ENCODE data around the gene SNX25.
"Not testable (repeated sequence)": the region's sequence is repeated elsewhere in the genome, so short reads cannot be mapped to it uniquely, and the experiment has no call there.

The SNX25 gene

GRCh38 chr4:185256446-185256845 lies 47.0 kb downstream of the SNX25 start:
- Mint-ChIP-seq H3K27me3 (ENCODE audit: low read depth) (no peaks in the 10 kb centered on the region), H3K27ac (no peak overlapping the region), H3K9me3 (no peaks in the 10 kb centered on the region), H3K4me1 (peaks cover 19% of the 10 kb centered on the region), H3K36me3 (ENCODE audit: low read depth) (no peaks in the 10 kb centered on the region), H3K4me3 (no peak overlapping the region)
- TF ChIP-seq CTCF (IDR thresholded peaks at IDR 0.05; ENCODE audit: unreplicated experiment in 3 of 3): no peak

GRCh38 chr4:185257086-185257485 lies 47.7 kb downstream of the SNX25 start:
- H3K4me1 Mint-ChIP-seq: peaks cover 16% of the 10 kb centered on the region
- no peak for TF ChIP-seq CTCF (IDR thresholded peaks at IDR 0.05; ENCODE audit: unreplicated experiment in 3 of 3)

DNA sequence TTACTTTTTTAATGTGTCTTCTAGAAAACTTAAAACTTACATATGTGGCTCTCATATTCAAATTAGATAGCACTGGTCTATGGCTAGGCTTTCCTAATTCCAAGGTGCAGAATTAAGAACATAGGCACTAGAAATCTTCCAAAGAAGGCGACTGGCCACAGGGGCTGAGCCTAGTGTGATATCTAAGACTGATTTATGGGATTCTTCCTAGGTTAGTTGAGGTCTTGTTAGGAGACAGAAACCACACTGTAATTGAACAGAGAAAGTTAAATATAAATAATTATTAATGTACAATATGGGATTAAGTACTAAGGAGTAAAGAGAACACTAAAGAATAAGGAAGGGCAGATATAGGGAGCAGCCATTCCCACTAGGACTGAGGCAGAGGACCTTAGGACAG lies 48.3 kb downstream of the SNX25 start:
- no peak for TF ChIP-seq CTCF (IDR thresholded peaks at IDR 0.05; ENCODE audit: unreplicated experiment in 3 of 3)
- H3K27ac Mint-ChIP-seq: no peak overlapping the region
- H3K4me1 Mint-ChIP-seq: peaks cover 13% of the 10 kb centered on the region
- H3K36me3 Mint-ChIP-seq (ENCODE audit: low read depth): no peaks in the 10 kb centered on the region
- H3K4me3 Mint-ChIP-seq: no peak overlapping the region
- H3K9me3 Mint-ChIP-seq: no peaks in the 10 kb centered on the region
- no peaks in the 10 kb centered on the region for H3K27me3 Mint-ChIP-seq (ENCODE audit: low read depth)

More at GRCh38 chr4:185257086-185257485, 47.7 kb downstream of the SNX25 start:
- Mint-ChIP-seq H3K4me3 (no peak overlapping the region), H3K9me3 (no peaks in the 10 kb centered on the region), H3K27me3 (ENCODE audit: low read depth) (no peaks in the 10 kb centered on the region), H3K36me3 (ENCODE audit: low read depth) (no peaks in the 10 kb centered on the region), H3K27ac (no peak overlapping the region)

DNA sequence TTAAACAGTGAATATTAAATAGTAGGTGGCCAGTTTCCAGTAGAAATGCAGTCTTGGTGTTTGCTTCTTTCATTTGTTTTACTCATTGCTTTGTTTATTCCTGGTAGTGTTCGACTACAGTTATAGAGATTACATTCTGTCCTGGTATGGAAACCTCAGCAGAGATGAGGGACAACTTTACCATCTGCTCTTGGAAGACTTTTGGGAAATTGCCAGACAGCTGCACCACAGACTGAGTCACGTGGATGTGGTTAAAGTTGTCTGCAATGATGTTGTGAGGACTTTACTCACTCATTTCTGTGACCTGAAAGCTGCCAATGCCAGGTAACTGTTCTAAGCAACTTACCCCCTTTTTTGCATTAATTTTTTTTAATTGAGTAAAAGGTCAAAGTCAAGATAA lies 49.3 kb downstream of the SNX25 start:
- not testable (repeated sequence) for H3K9me3 Mint-ChIP-seq; H3K4me3 Mint-ChIP-seq; H3K36me3 Mint-ChIP-seq (ENCODE audit: low read depth); H3K27me3 Mint-ChIP-seq (ENCODE audit: low read depth)
- H3K4me1 Mint-ChIP-seq: peaks cover 10% of the 10 kb centered on the region
- peak overlapping the region in 2 of 3 experiments; percentile 33 to 35 for H3K27ac Mint-ChIP-seq

DNA sequence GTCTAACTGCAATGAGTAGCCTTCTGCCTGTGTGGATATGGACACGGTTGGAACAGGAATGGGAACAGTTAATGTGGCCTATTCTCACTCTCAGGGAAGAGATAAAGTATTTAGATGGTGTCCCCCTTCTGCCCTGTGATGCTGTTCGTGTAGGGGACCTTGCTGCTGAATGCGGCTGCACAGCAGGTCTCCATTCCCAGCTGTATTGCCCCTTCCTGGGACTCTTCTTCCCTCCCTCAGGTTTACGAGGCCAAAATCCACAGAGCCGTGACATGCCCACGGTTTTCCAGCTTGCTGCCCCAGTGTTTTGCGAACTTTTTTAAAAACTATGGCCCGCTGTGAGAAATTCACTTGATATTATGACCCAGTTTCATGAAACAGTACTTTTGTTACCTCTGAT lies 50.3 kb downstream of the SNX25 start:
- H3K27me3 Mint-ChIP-seq (ENCODE audit: low read depth): no peaks in the 10 kb centered on the region
- no peak overlapping the region for H3K27ac Mint-ChIP-seq
- no peaks in the 10 kb centered on the region for H3K36me3 Mint-ChIP-seq (ENCODE audit: low read depth)
- no peak for TF ChIP-seq CTCF (IDR thresholded peaks at IDR 0.05; ENCODE audit: unreplicated experiment in 3 of 3)
- no peaks in the 10 kb centered on the region for H3K9me3 Mint-ChIP-seq
- H3K4me1 Mint-ChIP-seq: peaks cover 10% of the 10 kb centered on the region
- H3K4me3 Mint-ChIP-seq: no peak overlapping the region

DNA sequence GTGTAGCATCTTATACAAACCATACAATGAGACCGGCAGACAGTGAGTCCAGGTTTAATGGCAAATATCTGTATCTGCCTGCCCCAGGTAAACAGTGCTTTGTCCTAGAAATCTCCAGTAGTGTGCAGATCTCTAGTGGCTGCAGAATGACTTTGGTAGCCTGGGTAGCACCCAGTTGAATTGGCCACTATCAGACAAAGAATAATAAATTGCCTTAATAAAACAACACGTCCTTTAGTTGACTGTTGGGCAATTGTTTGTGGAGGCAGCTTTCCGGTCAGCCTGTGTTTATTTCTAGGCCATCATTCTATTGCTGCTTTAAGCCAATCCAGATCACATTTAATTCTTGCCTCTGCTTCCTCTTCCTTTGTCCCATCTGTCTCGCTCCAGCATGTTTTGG lies 52.5 kb downstream of the SNX25 start:
- no peak for TF ChIP-seq CTCF (IDR thresholded peaks at IDR 0.05; ENCODE audit: unreplicated experiment in 3 of 3)
- Mint-ChIP-seq H3K4me3 (no peak overlapping the region), H3K9me3 (no peaks in the 10 kb centered on the region), H3K36me3 (ENCODE audit: low read depth) (no peaks in the 10 kb centered on the region), H3K4me1 (peaks cover 15% of the 10 kb centered on the region), H3K27ac (no peak overlapping the region), H3K27me3 (ENCODE audit: low read depth) (no peaks in the 10 kb centered on the region)
